HG02840 (cell line): ENCODE measurements around the gene EEF1AKMT1.

Experiments used
- ATAC-seq: cut with Tn5 transposase; IDR thresholded peaks from one replicate; pipeline ENCODE4 v1.9.1; 2021; ENCODE audit warnings: mild to moderate bottlenecking, moderate library complexity, moderate number of reproducible peaks; ENCODE audit not compliant: unreplicated experiment, low FRiP score

Gene EEF1AKMT1

DNA sequence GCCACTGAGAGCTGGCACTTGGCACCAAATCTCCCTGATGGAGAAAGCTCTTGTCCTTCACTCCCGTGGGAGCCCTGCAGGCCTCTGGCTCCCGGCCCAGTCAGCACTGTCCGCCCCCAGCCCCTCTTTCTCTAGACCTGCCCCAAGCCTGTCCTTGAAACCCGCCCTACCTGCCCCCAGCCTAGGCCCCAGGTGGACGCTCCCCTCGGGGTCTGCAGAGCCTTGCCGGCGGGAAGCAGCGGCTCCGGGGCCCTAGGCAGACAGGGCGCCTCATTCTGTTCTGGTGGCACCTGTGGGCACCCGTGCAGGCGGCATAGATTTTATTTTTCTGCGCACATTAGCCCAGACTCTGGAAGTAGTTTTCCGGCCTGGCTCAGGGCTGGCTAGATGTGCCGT is 52.7 kb downstream of the EEF1AKMT1 start:
- ATAC-seq, result no peak

GRCh38 chr13:20720499-20720898 is 53.3 kb downstream of the EEF1AKMT1 start:
- no peak for ATAC-seq

DNA sequence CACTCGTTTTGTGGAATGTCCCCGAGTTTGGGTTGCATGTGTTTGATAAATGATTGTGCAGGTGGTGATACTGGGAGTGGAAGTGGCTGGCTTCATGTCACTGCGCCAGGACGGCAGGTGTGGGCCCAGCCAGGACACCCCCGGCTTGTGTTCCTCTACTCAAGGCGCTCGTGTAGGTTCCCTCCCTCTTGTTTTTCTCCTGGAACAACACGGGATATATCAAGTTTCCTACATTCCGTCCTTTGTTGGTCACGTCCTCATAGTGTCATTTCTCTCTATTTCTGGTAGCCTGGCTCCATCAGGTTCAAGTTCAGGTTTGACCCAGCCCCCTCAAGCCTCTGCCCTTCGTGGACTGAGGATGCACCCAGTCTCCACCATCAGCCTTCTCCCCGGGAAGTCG is 54.0 kb downstream of the EEF1AKMT1 start:
- no peak for ATAC-seq

DNA sequence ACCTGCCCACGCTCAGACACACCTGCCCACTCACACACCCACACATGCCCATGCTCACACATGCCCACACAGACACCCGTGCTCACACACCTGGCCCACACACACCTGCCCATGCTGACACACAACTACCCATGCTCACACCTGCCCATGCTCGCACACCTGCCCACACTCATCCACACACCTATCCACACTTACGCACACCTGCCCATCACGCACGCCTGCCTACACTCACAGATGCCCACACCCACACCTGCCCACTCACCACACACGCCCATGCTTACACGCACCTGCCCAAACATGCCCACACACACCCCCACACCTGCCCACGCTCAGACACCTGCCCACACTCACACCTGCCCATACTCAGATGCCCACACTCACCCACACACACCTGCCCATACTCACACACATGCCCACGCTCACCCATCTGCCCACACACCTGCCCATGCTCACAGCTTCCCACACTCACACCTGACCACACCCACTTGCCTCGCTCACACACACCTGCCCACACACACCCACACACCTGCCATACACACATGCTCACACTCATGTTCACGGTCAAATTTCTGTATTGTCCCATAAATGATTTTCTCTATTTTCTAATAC is 54.7 kb downstream of the EEF1AKMT1 start:
- no peak for ATAC-seq

DNA sequence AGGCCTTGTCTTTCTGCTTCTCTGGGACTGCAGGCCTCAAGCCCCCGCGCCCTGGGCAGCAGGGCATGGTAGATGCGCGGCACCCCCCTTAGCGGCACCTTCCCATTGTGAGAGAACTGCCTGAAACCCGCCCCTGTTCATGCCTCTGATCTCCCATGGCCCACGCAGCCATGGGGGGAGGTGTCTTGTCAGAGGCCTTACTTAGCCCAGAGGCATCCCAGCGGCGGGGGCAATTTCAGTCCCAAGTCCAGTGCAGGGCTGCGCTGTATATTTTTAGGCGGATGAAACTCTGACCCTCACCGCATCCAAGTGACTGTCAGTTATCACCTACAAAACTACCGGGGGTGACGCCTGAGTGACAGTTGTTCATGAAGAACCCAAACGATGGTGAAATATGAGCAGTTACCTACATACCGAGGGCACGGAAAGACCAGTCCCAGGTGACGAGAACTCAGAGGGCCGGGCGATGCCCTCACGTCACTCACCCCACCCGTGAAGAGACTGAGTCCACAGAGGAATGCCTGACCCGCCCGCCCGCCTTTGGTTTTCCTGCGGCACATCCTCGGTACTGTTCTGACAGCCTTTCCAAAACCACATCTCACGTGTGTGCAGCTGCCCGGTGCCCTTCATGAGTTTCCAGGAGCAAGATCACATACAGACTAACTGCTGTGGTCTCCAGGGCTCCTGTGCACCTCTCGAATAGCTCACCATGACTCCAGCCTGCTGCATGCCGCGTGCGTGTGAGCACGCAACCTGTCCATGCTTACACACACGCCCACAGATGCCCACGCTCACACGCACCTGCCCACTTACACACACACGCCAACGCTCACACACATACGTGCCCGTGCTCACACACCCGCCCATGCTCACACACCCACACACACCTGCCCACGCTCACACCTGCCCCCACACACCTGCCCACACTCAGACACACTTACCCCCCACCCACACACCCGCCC is 55.9 kb downstream of the EEF1AKMT1 start:
- no peak for ATAC-seq

- ATAC-seq, result no peak
These were observed 56.8 kb downstream of the EEF1AKMT1 start for GRCh38 chr13:20716951-20717350.

GRCh38 chr13:20715330-20715712 is 58.4 kb downstream of the EEF1AKMT1 start:
- no peak for ATAC-seq

DNA sequence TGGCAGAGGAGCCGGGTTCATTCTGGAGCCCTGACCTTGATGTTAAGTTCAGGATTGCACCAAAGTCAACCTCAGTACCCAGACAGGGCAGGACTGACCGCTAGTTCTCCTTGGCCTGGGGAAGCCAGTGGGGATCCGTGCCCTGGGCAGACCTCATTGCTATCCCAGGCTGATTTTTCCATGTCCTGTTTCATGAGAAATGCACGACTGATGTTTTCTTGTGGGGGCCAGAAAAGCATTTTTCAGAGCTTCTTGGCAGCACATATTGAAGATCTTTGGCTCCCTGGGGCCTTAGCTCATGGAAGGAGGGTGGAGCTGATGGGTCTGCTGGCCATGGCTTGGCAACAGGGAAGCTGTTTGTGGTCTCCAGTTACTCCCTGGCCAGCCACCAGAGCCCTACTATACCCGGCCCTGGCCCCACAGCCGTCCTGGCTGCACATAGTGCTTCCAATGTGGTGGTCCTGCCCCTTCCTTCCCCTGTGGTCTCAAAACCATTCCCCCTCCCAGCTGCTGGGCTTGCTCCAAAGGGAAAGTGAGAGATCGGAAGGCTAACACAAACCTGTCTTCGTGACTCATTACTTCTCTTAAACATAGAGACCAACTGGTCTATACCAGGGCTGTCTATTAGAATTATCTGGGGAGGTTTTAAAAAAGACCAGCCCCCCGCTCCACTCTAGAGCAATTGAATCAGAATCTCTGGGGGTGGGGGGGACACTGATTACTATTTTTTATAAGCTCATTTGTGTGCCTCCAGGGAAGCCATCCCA is 59.0 kb downstream of the EEF1AKMT1 start:
- ATAC-seq, result no peak

DNA sequence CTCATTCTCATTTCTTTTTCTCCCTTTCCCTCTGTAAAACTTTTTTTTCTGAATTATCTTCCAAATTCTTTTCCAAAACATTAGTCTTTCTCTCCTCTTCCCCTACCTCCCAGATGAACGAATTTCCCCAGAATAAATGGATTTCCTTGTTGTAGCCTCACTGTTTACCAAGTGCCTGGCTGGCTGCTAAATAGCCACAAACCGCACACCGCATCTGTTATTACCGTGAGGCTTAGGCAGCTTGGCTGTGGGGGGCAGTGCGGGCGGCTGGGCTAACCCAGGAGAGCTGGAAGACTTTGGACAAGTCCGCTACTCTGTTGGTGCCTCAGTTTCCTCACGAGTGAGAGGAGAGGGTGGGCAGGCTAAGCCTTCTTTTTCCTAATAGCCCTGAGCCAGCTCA is 59.6 kb downstream of the EEF1AKMT1 start:
- no peak for ATAC-seq

- ATAC-seq, result no peak
These were observed 60.0 kb downstream of the EEF1AKMT1 start for GRCh38 chr13:20713751-20714150.

DNA sequence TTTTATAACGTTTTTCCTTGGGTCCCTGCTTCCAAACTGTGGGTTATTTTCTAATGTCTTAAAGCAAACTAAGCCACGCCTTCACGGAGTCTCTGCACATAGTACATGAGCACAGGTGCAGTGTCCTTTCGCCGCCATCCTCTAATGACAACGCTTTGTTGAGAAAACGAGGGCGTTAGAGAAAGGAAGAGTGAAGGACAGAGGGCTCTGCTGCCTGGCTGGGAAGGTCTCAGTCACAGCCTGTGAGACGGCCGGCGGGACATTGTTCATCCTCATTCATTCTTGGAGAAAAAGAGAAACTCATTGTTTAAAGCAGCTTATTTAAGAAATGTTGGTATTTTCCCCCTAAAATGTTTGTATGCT is 60.8 kb downstream of the EEF1AKMT1 start:
- ATAC-seq, result no peak

GRCh38 chr13:20711301-20712044 is 62.3 kb downstream of the EEF1AKMT1 start:
- ATAC-seq, result no peak

DNA sequence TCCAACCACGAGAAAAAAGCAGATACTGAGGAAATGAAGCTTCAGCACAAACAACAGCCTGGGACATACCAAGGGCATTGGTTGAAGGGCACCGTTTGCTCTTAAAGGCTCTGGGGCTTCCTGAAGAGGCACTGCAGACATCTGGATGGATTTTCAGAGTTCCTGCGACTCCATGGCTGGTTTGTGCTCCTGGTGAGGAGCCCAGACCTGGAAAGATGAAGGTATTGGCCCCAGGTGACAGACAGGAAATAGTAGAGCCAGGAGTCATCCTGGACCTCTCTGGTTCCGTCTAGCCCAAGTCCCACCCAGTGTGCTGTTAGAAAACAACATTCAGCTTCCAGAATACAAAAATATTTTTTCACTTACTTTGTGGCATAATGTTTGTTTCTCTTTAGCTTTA is 64.0 kb downstream of the EEF1AKMT1 start:
- no peak for ATAC-seq

- ATAC-seq, result no peak
These were observed 64.4 kb downstream of the EEF1AKMT1 start for GRCh38 chr13:20709369-20709768.

DNA sequence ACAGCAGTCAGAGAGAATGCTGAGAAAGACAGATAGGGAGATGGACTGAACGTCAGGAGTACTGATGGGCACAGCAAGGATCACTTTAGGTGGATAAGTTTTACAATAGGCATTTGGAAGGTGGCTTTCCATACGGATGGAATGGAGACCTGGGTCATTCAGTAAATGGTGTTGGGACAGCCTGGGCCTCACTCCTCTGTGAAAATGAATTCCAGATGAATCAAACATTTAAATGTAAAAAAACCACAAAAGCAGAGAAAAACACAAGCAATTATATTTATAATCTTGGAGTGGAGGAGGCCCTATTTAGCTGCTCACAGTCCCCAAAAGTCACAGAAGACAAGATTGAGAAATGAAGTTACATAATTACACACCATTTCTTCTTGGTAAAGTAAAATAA is 65.5 kb downstream of the EEF1AKMT1 start:
- no peak for ATAC-seq

DNA sequence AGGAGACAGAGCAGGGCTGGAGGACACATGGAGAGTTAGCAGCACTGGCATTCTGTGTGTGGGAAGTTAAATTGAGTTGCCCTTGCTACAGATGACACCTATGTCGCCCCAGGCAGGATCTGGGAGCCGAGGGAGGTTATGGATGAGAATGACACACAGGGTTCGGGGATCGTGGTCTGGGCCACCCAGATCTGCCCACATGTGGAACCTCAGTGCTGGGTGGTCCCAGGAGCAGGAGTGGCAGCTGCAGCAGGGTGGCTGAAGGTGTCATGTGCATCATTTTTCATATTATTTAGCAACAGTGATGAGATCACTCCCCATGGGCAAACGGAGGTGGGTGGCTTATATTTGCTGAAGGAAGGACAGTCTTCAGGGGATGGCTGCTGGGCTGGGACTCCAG is 67.1 kb downstream of the EEF1AKMT1 start:
- ATAC-seq, result no peak

DNA sequence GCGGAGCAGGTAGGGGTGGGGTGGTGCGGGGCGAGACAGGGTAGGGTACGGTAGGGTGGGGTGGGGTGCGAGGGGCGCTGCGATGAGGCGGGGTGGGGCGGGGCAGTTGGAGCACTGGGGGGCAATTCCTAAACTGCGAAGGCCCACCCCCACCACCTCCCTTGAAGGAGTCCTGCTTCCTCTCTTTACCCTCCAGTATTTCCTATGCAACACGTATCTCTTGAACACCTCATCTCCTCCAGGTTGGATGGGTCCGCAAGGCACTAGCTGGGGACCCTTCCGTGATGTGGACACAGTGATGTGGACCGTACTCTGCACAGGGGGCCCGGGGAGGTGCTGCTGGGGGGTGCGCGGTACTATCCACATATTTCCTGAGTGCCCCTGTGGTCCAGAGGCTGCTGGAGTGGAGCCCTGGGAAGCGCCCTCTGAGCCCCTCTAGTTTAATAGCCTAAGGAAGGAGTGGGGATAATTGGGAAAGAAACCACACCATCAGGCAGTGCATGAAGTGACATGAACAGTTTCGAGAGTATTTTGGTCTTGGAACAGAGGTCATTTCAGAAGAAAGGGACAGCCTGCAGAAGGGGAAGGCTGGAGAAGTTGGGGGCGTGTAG is 69.2 kb downstream of the EEF1AKMT1 start:
- no peak for ATAC-seq

GRCh38 chr13:20703780-20704458 is 69.8 kb downstream of the EEF1AKMT1 start:
- ATAC-seq, result peak; percentile 80

DNA sequence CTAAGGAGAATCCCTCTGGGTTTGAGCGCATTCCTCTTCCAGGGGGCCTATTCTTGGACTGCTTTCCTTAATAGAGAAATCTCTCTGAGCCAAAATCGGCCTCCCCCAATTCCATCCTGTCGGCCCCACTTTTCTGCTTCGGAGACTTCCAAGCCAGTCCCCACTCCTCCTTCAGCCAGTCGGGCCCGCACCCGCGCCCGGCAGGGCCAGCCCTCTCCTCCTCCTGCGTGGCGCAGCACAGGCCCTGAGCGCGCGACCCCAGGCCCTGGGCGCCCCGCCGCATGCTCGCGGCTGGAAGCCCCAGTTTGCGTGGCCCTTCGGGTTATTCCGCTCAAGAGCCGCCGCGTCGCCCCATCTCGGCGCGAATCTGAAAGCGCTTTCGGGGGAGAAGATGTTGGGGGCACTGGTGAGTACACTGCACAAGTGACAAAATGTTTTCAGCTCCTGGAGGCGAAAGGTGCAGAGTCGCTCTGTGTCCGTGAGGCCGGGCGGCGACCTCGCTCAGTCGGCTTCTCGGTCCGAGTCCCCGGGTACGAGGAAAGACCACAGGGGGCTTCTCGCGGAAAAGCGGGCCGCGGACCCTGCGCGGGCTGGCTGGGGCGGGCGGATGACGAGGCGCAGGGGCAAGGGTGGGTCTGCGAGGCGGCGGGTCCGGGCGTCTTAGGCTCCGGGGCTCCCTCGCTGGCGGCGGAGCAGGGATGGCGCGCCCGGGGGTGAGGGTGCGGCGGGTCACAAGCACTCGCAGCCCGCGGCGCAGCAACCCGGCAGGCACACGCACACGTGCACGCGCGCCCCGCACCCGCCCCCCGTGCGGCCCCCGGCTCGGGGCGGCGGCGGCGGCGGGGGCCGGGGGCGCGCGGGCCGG is 70.6 kb downstream of the EEF1AKMT1 start, which contains the start of gene IL17D:
IL17D (plus strand) TSS at position 785 of the 865 bp plus-strand sequence. CDS start 303 bp downstream, outside the sequence.
- ATAC-seq, result peak; percentile 26
